SH-SY5Y (cell line): ENCODE measurements around the gene STX12.

ENCODE experiments used
- GATA2 ChIP-seq: IDR thresholded peaks from 2 replicates; pipeline ENCODE4 v1.6.1; 2011; ENCODE audit warnings: mild to moderate bottlenecking, low read depth, low read length
- GATA3 ChIP-seq: IDR thresholded peaks from 2 replicates; pipeline ENCODE4 v1.6.1; 2011; ENCODE audit warnings: low read depth, mild to moderate bottlenecking, low read length, moderate library complexity

DNA sequence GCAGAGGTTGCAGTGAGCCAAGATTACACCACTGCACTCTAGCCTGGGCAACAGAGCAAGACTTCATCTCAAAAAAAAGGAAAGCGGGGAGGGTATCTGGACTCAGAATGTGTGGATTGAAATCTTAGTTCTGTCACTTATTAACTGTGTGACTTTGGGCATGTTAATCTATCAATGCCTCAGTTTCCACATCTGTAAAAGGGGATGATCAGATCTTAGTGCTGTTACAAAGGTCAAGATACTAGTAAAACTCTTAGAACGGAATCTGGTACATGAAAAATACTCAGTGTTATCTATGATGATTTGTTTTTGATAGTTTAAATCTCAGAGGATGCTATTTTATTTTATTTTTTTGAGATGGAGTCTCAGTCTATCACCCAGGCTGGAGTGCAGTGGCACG, 36.8 kb upstream of the STX12 start:
- TF ChIP-seq GATA2 (no peak), GATA3 (no peak)
